ENCODE measurements around the gene OR10C1.

Gene OR10C1

GRCh38 chr6:29478740-29479139 lies 39.6 kb downstream of the OR10C1 start:
- no peak for DNase-seq

- no peak for DNase-seq
These were observed 40.5 kb downstream of the OR10C1 start for GRCh38 chr6:29479560-29479959.

- DNase-seq, result no peak
These were observed 44.1 kb downstream of the OR10C1 start for GRCh38 chr6:29483186-29483585.

GRCh38 chr6:29483735-29484134 lies 44.6 kb downstream of the OR10C1 start:
- DNase-seq, result no peak

- no peak for DNase-seq
These were observed 47.5 kb downstream of the OR10C1 start for GRCh38 chr6:29486577-29486976.

- no peak for DNase-seq
These were observed 48.0 kb downstream of the OR10C1 start for GRCh38 chr6:29487131-29487530.

- no peak for DNase-seq
These were observed 48.6 kb downstream of the OR10C1 start, which contains the start of gene MAS1L for GRCh38 chr6:29487660-29488059. Gene MAS1L (minus strand): TSS chr6:29487956. CDS start chr6:29487902, 54 bp downstream.

GRCh38 chr6:29488874-29489273 lies 49.8 kb downstream of the OR10C1 start:
- no peak for DNase-seq

GRCh38 chr6:29489286-29489685 lies 50.2 kb downstream of the OR10C1 start:
- DNase-seq, result no peak

GRCh38 chr6:29490055-29490454 lies 50.9 kb downstream of the OR10C1 start:
- DNase-seq, result no peak

- no peak for DNase-seq
These were observed 51.4 kb downstream of the OR10C1 start for GRCh38 chr6:29490552-29490951.

Data from cortex of kidney (tissue), 1 donor.